ENCODE results near the gene CTSK. TPM values are rescaled to one million over a fixed set of nuclear protein-coding genes. Genes with fewer than 3 reads are reported as not detected.
"Not testable (repeated sequence)": the region's sequence is repeated elsewhere in the genome, so short reads cannot be mapped to it uniquely, and the experiment has no call there.

CTSK gene
- total and polyA plus RNA-seq, 5 donors = 13.5 to 22.2 (median 14.3) TPM

- WGBS = 79% methylated on average over 3 of the region's 3 CpGs
- no peak for ATAC-seq
- intact Hi-C loops (cut with DNase I) = no loop called here
Measured at GRCh38 chr1:150780510-150780909, 27.6 kb downstream of the CTSK start.

GRCh38 chr1:150778409-150778808 is 29.7 kb downstream of the CTSK start:
- no peaks in the 10 kb centered on the region for H3K27me3 ChIP-seq (ENCODE audit: control insufficient read depth, insufficient read depth)
- no peak overlapping the region for H3K27ac ChIP-seq (ENCODE audit: low read length)
- WGBS = 93% methylated on average over 1 of the region's 1 CpG
- DNase-seq = no peak
- no peak for ATAC-seq
- no peak overlapping the region for H3K4me3 ChIP-seq (ENCODE audit: low read length)
- intact Hi-C loops (cut with DNase I) = no loop called here
- H3K4me1 ChIP-seq (ENCODE audit: control insufficient read depth, insufficient read depth, low read length) = no peaks in the 10 kb centered on the region
- H3K9me3 ChIP-seq (ENCODE audit: control insufficient read depth, low read length) = no peaks in the 10 kb centered on the region

More at GRCh38 chr1:150780510-150780909, 27.6 kb downstream of the CTSK start:
- H3K9me3 ChIP-seq (ENCODE audit: control insufficient read depth, low read length) = no peaks in the 10 kb centered on the region
- DNase-seq = no peak
- no peaks in the 10 kb centered on the region for H3K27me3 ChIP-seq (ENCODE audit: control insufficient read depth, insufficient read depth)
- H3K4me3 ChIP-seq (ENCODE audit: low read length) = no peak overlapping the region
- no peaks in the 10 kb centered on the region for H3K4me1 ChIP-seq (ENCODE audit: control insufficient read depth, insufficient read depth, low read length)
- no peak overlapping the region for H3K27ac ChIP-seq (ENCODE audit: low read length)

- DNase-seq (no peak), ATAC-seq (no peak)
- intact Hi-C loops (cut with DNase I) = no loop called here
- Histone ChIP-seq H3K9me3 (ENCODE audit: control insufficient read depth, low read length) (no peaks in the 10 kb centered on the region), H3K4me3 (ENCODE audit: low read length) (no peak overlapping the region), H3K27me3 (ENCODE audit: control insufficient read depth, insufficient read depth) (no peaks in the 10 kb centered on the region), H3K27ac (ENCODE audit: low read length) (no peak overlapping the region), H3K4me1 (ENCODE audit: control insufficient read depth, insufficient read depth, low read length) (no peaks in the 10 kb centered on the region)
- 82% methylated on average over 2 of the region's 2 CpGs for WGBS
Measured at GRCh38 chr1:150777544-150777943, 30.5 kb downstream of the CTSK start.

- WGBS = 94% methylated on average over 13 of the region's 13 CpGs
Measured at GRCh38 chr1:150775931-150776505, 32.0 kb downstream of the CTSK start.

GRCh38 chr1:150775276-150775675 is 32.8 kb downstream of the CTSK start:
- ATAC-seq (no peak), DNase-seq (no peak)
- H3K27ac ChIP-seq (ENCODE audit: low read length) = no peak overlapping the region
- H3K27me3 ChIP-seq (ENCODE audit: control insufficient read depth, insufficient read depth) = no peaks in the 10 kb centered on the region
- H3K4me1 ChIP-seq (ENCODE audit: control insufficient read depth, insufficient read depth, low read length) = no peaks in the 10 kb centered on the region
- no peaks in the 10 kb centered on the region for H3K9me3 ChIP-seq (ENCODE audit: control insufficient read depth, low read length)
- 86% methylated on average over 3 of the region's 3 CpGs for WGBS
- intact Hi-C loops (cut with DNase I) = no loop called here
- no peak overlapping the region for H3K4me3 ChIP-seq (ENCODE audit: low read length)

More at GRCh38 chr1:150775931-150776505, 32.0 kb downstream of the CTSK start:
- H3K4me3 ChIP-seq (ENCODE audit: low read length); H3K27me3 ChIP-seq (ENCODE audit: control insufficient read depth, insufficient read depth); H3K27ac ChIP-seq (ENCODE audit: low read length); H3K9me3 ChIP-seq (ENCODE audit: control insufficient read depth, low read length); ATAC-seq; DNase-seq; intact Hi-C loops (cut with DNase I); H3K4me1 ChIP-seq (ENCODE audit: control insufficient read depth, insufficient read depth, low read length): not testable (repeated sequence)

GRCh38 chr1:150772326-150772725 is 35.7 kb downstream of the CTSK start:
- no peak for DNase-seq
- no peaks in the 10 kb centered on the region for H3K9me3 ChIP-seq (ENCODE audit: control insufficient read depth, low read length)
- intact Hi-C loops (cut with DNase I) = no loop called here
- WGBS = 82% methylated on average over 4 of the region's 4 CpGs
- no peaks in the 10 kb centered on the region for H3K4me1 ChIP-seq (ENCODE audit: control insufficient read depth, insufficient read depth, low read length)
- ATAC-seq = no peak
- no peaks in the 10 kb centered on the region for H3K27me3 ChIP-seq (ENCODE audit: control insufficient read depth, insufficient read depth)
- H3K27ac ChIP-seq (ENCODE audit: low read length) = no peak overlapping the region
- no peak overlapping the region for H3K4me3 ChIP-seq (ENCODE audit: low read length)

GRCh38 chr1:150767704-150768103 is 40.4 kb downstream of the CTSK start:
- H3K9me3 ChIP-seq (ENCODE audit: control insufficient read depth, low read length); H3K27ac ChIP-seq (ENCODE audit: low read length); ATAC-seq; H3K27me3 ChIP-seq (ENCODE audit: control insufficient read depth, insufficient read depth); H3K4me1 ChIP-seq (ENCODE audit: control insufficient read depth, insufficient read depth, low read length); intact Hi-C loops (cut with DNase I); DNase-seq; H3K4me3 ChIP-seq (ENCODE audit: low read length): not testable (repeated sequence)
- 85% methylated on average over 1 of the region's 1 CpG for whole genome bisulfite sequencing

GRCh38 chr1:150765977-150766301 is 42.1 kb downstream of the CTSK start:
- H3K9me3 ChIP-seq (ENCODE audit: control insufficient read depth, low read length); H3K27ac ChIP-seq (ENCODE audit: low read length); H3K4me1 ChIP-seq (ENCODE audit: control insufficient read depth, insufficient read depth, low read length); H3K27me3 ChIP-seq (ENCODE audit: control insufficient read depth, insufficient read depth); intact Hi-C loops (cut with DNase I); H3K4me3 ChIP-seq (ENCODE audit: low read length); DNase-seq; ATAC-seq: not testable (repeated sequence)
- WGBS = 87% methylated on average over 1 of the region's 1 CpG

- H3K9me3 ChIP-seq (ENCODE audit: control insufficient read depth, low read length) = no peaks in the 10 kb centered on the region
- WGBS = 27% methylated on average over 4 of the region's 4 CpGs
- DNase-seq (no peak), ATAC-seq (peak; percentile 43 to 61)
- H3K27ac ChIP-seq (ENCODE audit: low read length) = no peak within 1 kb of the TSS
- H3K27me3 ChIP-seq (ENCODE audit: control insufficient read depth, insufficient read depth) = no peaks in the 10 kb centered on the region
- intact Hi-C loops (cut with DNase I) = no loop called here
- no peaks in the 10 kb centered on the region for H3K4me1 ChIP-seq (ENCODE audit: control insufficient read depth, insufficient read depth, low read length)
- peak within 1 kb of the TSS; percentile 77 for H3K4me3 ChIP-seq (ENCODE audit: low read length)
Measured at GRCh38 chr1:150765296-150765976, 42.6 kb downstream of the CTSK start, which contains the start of gene CTSS. Gene CTSS (minus strand): TSS chr1:150765778. CDS start chr1:150764763, 1,015 bp downstream.

- no peak for DNase-seq
- Histone ChIP-seq H3K27me3 (ENCODE audit: control insufficient read depth, insufficient read depth) (no peaks in the 10 kb centered on the region), H3K9me3 (ENCODE audit: control insufficient read depth, low read length) (peaks cover 1% of the 10 kb centered on the region), H3K4me1 (ENCODE audit: control insufficient read depth, insufficient read depth, low read length) (no peaks in the 10 kb centered on the region), H3K27ac (ENCODE audit: low read length) (no peak overlapping the region), H3K4me3 (ENCODE audit: low read length) (peak overlapping the region; percentile 77)
- ATAC-seq = peak in 1 of 2 donors; percentile 26
- intact Hi-C loops (cut with DNase I) = no loop called here
- WGBS = 50% methylated on average over 2 of the region's 2 CpGs
Measured at GRCh38 chr1:150764617-150765101, 43.4 kb downstream of the CTSK start.

- no peaks in the 10 kb centered on the region for H3K27me3 ChIP-seq (ENCODE audit: control insufficient read depth, insufficient read depth)
- DNase-seq (no peak), ATAC-seq (no peak)
- H3K4me1 ChIP-seq (ENCODE audit: control insufficient read depth, insufficient read depth, low read length) = no peaks in the 10 kb centered on the region
- intact Hi-C loops (cut with DNase I) = no loop called here
- no peak overlapping the region for H3K27ac ChIP-seq (ENCODE audit: low read length)
- H3K9me3 ChIP-seq (ENCODE audit: control insufficient read depth, low read length) = peaks cover 2% of the 10 kb centered on the region
- H3K4me3 ChIP-seq (ENCODE audit: low read length) = no peak overlapping the region
- 90% methylated on average over 3 of the region's 3 CpGs for WGBS
Measured at GRCh38 chr1:150763018-150763417, 45.0 kb downstream of the CTSK start.

Measured in right cardiac atrium (tissue), 5 donors.